Adrenal gland (tissue), 5 donors: ENCODE measurements around the gene SLC35A4.

Source experiments
- CTCF ChIP-seq, 6 experiments: fragments of 450-650 bp in 4 of 6; fragments of 200-600 bp in 2 of 6; sonication (generic) in 1 of 6; IDR thresholded peaks; 1 replicate in 5 of 6; 2 replicates in 1 of 6; pipeline versions ENCODE4 v1.5.1 to v1.8.0; 2016 to 2021; ENCODE audit warnings: antibody characterized with exemption in 6 of 6, mild to moderate bottlenecking in 2 of 6, moderate library complexity in 1 of 6
- POLR2A ChIP-seq, 2 donors: fragments of 450-650 bp; IDR thresholded peaks; one replicate each; pipeline ENCODE4 v1.6.1; 2017; ENCODE audit warnings: antibody characterized with exemption in 2 of 2, mild to moderate bottlenecking in 2 of 2, moderate library complexity in 1 of 2
- donor health status: DM: no; HTN: no; CAD: no.

- no peak for TF ChIP-seq CTCF (IDR thresholded peaks at IDR 0.05)
- no peak for TF ChIP-seq POLR2A (IDR thresholded peaks at IDR 0.05)
These were observed 22.9 kb downstream of the SLC35A4 start for GRCh38 chr5:140587495-140587894.
